B cell (primary cell): ENCODE data around the gene COQ8A. TPM values are rescaled to one million over a fixed set of nuclear protein-coding genes. Genes with fewer than 3 reads are reported as not detected.

Experiments
- ATAC-seq: fragments of 200-7000 bp; cut with Tn5 transposase; one replicate; pipeline ENCODE4 v1.10.0; 2021; ENCODE audit warnings: low read depth, mild to moderate bottlenecking, moderate number of reproducible peaks, moderate library complexity
- CTCF ChIA-PET: fragments of 350-600 bp; sonication (Branson Sonifier 250); formaldehyde crosslinking; loops from one replicate; lab custom pipeline; 2021; ENCODE audit warnings: antibody characterized with exemption, inconsistent platforms; lab: Charles Lee
- POLR2A ChIA-PET: fragments of 350-600 bp; sonication (Branson Sonifier 250); formaldehyde crosslinking; loops from one replicate; lab custom pipeline; 2021; ENCODE audit warnings: antibody characterized with exemption; lab: Charles Lee
- DNase-seq: peaks from one replicate; pipeline ENCODE4 v3.0.0; 2013
- H2AFZ ChIP-seq: 2 replicates; pipeline ENCODE4 v1.6.1; 2012; ENCODE audit warnings: mild to moderate bottlenecking, low read depth, low read length; ENCODE audit not compliant: insufficient read depth, poor library complexity, severe bottlenecking
- H3K27ac ChIP-seq, 2 donors: 1 replicate in 1 of 2; 2 replicates in 1 of 2; pipeline ENCODE4 v1.5.1; 2012 to 2013; ENCODE audit warnings: low read length in 2 of 2, mild to moderate bottlenecking in 2 of 2, moderate library complexity in 1 of 2
- H3K27me3 ChIP-seq, 4 experiments: fragments of 200-600 bp in 1 of 4; sonication (generic) in 1 of 4; replicated peaks in 1 of 4; 1 replicate in 2 of 4; 2 replicates in 2 of 4; pipeline versions ENCODE4 v1.6.1 to v1.7.0; 2013 to 2016; ENCODE audit warnings: low read length in 3 of 4, mild to moderate bottlenecking in 2 of 4, mixed read lengths in 1 of 4, moderate library complexity in 1 of 4; ENCODE audit not compliant: insufficient read depth in 4 of 4, control insufficient read depth in 3 of 4; ENCODE audit errors: control extremely low read depth in 1 of 4
- H3K36me3 ChIP-seq, 2 experiments: replicated peaks in 1 of 2; 1 replicate in 1 of 2; 2 replicates in 1 of 2; pipeline versions ENCODE4 v1.6.1 to v1.7.1; 2013; ENCODE audit warnings: low read length in 1 of 2; ENCODE audit not compliant: insufficient read depth in 2 of 2, control insufficient read depth in 1 of 2; ENCODE audit errors: control extremely low read depth in 1 of 2, extremely low read depth in 1 of 2
- H3K4me1 ChIP-seq, 2 donors: fragments of 200-600 bp in 1 of 2; sonication (generic) in 1 of 2; 1 replicate in 1 of 2; 2 replicates in 1 of 2; pipeline versions ENCODE4 v1.5.1 to v1.6.1; 2013 to 2017; ENCODE audit warnings: low read length in 2 of 2; ENCODE audit not compliant: control insufficient read depth in 2 of 2, insufficient read depth in 2 of 2
- H3K4me2 ChIP-seq: replicated peaks from 2 replicates; pipeline ENCODE3; 2012; ENCODE audit warnings: mild to moderate bottlenecking, low read depth, low read length; ENCODE audit not compliant: poor library complexity, severe bottlenecking
- H3K4me3 ChIP-seq, 5 experiments: fragments of 200-600 bp in 1 of 5; sonication (generic) in 1 of 5; 1 replicate in 3 of 5; 2 replicates in 2 of 5; pipeline versions ENCODE4 v1.5.1 to v1.7.0; 2011 to 2016; ENCODE audit warnings: low read length in 4 of 5, mild to moderate bottlenecking in 4 of 5, low read depth in 2 of 5, control low read depth in 1 of 5, moderate library complexity in 1 of 5; ENCODE audit not compliant: insufficient read depth in 1 of 5; ENCODE audit errors: control extremely low read depth in 1 of 5, extremely low read depth in 1 of 5
- H3K79me2 ChIP-seq: fragments of 200-600 bp; sonication (generic); one replicate; pipeline ENCODE4 v1.6.0; 2016; ENCODE audit warnings: low read length; ENCODE audit not compliant: control insufficient read depth, insufficient read depth
- H3K9ac ChIP-seq: fragments of 200-600 bp; sonication (generic); 2 replicates; pipeline ENCODE4 v1.6.1; 2017; ENCODE audit warnings: mild to moderate bottlenecking, low read length, moderate library complexity
- H3K9me3 ChIP-seq, 3 donors: one replicate each; pipeline versions ENCODE4 v1.6.1 to v1.7.1; 2013; ENCODE audit warnings: low read length in 2 of 3; ENCODE audit not compliant: control insufficient read depth in 2 of 3, insufficient read depth in 1 of 3; ENCODE audit errors: control extremely low read depth in 1 of 3
- H4K20me1 ChIP-seq: 2 replicates; pipeline ENCODE4 v1.6.0; 2012; ENCODE audit warnings: mild to moderate bottlenecking, low read length; ENCODE audit not compliant: insufficient read depth, control insufficient read depth, poor library complexity, severe bottlenecking
- H3K27ac Mint-ChIP-seq: one replicate; pipeline ENCODE4 v1.8.0; 2021; ENCODE audit warnings: mixed read lengths
- H3K27me3 Mint-ChIP-seq: one replicate; pipeline ENCODE4 v1.8.0; 2021; ENCODE audit warnings: mixed read lengths
- H3K4me1 Mint-ChIP-seq: one replicate; pipeline ENCODE4 v1.8.0; 2021; ENCODE audit warnings: mixed read lengths
- H3K4me3 Mint-ChIP-seq: one replicate; pipeline ENCODE4 v1.8.0; 2021; ENCODE audit warnings: mixed read lengths
- H3K9me3 Mint-ChIP-seq: one replicate; pipeline ENCODE4 v1.8.0; 2022; ENCODE audit warnings: mixed read lengths; ENCODE audit not compliant: insufficient read depth
- EZH2 ChIP-seq: IDR thresholded peaks from 2 replicates; pipeline ENCODE4 v1.6.1; 2012; ENCODE audit warnings: borderline replicate concordance, low read depth, mild to moderate bottlenecking, moderate library complexity, low read length; ENCODE audit not compliant: insufficient read depth, poor library complexity, severe bottlenecking
- WGBS: methylation state at CpG from one replicate; pipeline ENCODE4 v1.1.5; 2013; ENCODE audit warnings: missing lambda C conversion rate; ENCODE audit not compliant: insufficient coverage; 5-methylcytosine and 5-hydroxymethylcytosine counted together
- intact Hi-C: fragments of 100-400 bp; cut with micrococcal nuclease; formaldehyde crosslinking; loops from one replicate; pipeline ENCODE4 v1.10.0; 2022
- polyA plus RNA-seq: library from polyadenylated mRNA; depleted of rRNA; stranded (reverse); fragments of >200 nt; gene quantifications from 2 replicates; pipeline ENCODE4 v1.2.3, GENCODE V29; 2012
- total RNA-seq, 2 donors: library from RNA; stranded (reverse); fragments of 120-200 nt in 1 of 2; gene quantifications; 1 replicate in 1 of 2; 2 replicates in 1 of 2; pipeline versions ENCODE4 v1.2.3 to v1.2.4, GENCODE V29; 2013 to 2022
- TF ChIP-seq, protein P1 (sequence below): fragments of 200-600 bp; IDR thresholded peaks from one replicate; pipeline ENCODE4 v1.8.0; 2022; ENCODE audit warnings: antibody characterized with exemption, mild to moderate bottlenecking

COQ8A gene
- total and polyA plus RNA-seq, 2 donors (not counting 1 experiment from before 2014, with no cell fraction given) = 44.3 to 58.2 TPM

DNA sequence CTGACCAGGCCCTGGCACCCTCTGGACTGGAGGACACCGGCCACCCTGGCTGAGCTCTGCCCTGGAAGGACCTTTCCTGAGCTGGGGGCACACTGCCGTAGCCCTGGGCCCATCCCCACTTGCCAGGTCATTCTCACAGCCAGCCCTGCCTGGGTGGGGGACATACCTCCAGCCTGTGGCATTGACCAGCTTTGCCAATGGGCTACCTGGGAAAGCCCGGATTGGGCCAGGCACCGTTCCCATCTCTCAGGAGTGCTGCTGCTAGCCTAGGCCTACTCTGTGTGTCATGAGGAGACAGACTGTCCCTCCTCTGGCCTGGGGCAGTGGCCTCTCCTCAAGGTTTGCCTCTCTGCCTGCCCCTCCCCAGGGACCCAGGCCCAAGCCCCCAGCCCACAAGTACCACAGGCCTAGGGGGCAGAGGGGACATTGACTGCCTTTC is 40.0 kb downstream of the COQ8A start:
- ATAC-seq (no peak), DNase-seq (no peak)
- Histone ChIP-seq H3K4me2 (no peak overlapping the region), H2AFZ (no peak overlapping the region), H3K36me3 (peaks cover 0 to 50% of the 10 kb centered on the region in 2 experiments), H3K4me1 (no peaks in the 10 kb centered on the region), H3K27ac (no peak overlapping the region), H3K79me2 (no peaks in the 10 kb centered on the region), H3K27me3 (no peaks in the 10 kb centered on the region), H3K9me3 (no peaks in the 10 kb centered on the region), H4K20me1 (peaks cover 25% of the 10 kb centered on the region), H3K4me3 (no peak overlapping the region), H3K9ac (no peak overlapping the region)
- H3K27me3 Mint-ChIP-seq = no peaks in the 10 kb centered on the region
- WGBS = 98% methylated on average over 4 of the region's 4 CpGs
- ChIA-PET POLR2A (no interaction called here), CTCF (no interaction called here)
- no peak for TF ChIP-seq EZH2
- TF ChIP-seq, protein P1, sequence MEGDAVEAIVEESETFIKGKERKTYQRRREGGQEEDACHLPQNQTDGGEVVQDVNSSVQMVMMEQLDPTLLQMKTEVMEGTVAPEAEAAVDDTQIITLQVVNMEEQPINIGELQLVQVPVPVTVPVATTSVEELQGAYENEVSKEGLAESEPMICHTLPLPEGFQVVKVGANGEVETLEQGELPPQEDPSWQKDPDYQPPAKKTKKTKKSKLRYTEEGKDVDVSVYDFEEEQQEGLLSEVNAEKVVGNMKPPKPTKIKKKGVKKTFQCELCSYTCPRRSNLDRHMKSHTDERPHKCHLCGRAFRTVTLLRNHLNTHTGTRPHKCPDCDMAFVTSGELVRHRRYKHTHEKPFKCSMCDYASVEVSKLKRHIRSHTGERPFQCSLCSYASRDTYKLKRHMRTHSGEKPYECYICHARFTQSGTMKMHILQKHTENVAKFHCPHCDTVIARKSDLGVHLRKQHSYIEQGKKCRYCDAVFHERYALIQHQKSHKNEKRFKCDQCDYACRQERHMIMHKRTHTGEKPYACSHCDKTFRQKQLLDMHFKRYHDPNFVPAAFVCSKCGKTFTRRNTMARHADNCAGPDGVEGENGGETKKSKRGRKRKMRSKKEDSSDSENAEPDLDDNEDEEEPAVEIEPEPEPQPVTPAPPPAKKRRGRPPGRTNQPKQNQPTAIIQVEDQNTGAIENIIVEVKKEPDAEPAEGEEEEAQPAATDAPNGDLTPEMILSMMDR = no peak
- intact Hi-C loops = no loop called here
- H3K4me1 Mint-ChIP-seq = no peaks in the 10 kb centered on the region
- no peak overlapping the region for H3K4me3 Mint-ChIP-seq
- H3K9me3 Mint-ChIP-seq = no peaks in the 10 kb centered on the region
- no peak overlapping the region for H3K27ac Mint-ChIP-seq

DNA sequence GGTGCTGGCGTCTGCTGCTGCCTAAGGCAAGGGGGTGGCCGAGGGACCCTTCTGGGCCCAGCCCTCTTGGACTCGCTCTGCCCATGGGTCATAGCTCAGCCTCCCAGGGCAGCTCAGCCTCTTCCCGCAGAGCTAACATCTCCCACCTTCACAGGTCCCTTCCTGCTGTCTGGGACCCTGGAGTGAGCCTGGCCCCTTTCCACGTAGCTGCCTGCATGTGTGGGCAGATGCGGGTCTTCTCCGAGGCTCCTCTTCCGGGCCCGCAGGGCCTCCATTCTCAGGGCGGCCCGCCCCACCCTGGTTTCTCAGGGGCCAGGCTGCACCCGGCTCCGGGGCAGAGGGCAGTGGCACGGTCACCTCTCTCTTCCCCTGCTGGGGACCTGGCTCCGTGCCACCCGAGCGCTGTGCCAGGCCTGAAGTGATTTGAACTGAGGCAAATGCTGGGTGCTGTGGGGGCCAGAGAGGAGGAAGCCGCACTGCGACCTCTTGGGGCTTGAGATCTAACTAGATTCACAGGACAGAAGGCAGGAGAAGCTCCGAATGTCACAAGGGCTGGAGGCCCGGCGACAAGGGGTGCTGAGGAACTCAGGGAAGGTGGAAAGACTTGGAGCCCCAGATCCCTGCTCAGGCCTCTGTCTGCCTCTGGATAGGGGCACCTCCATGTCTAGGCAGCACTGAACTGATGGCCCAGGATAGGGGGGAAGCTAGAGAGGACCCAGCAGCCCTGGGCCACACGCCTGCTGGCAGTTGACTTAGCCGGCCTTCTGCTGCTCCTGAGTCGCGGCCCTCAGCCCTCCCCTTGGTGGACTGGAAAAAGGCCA is 40.7 kb downstream of the COQ8A start:
- ChIA-PET POLR2A (no interaction called here), CTCF (no interaction called here)
- no peak overlapping the region for H3K4me2 ChIP-seq
- Mint-ChIP-seq H3K9me3 (no peaks in the 10 kb centered on the region), H3K27ac (no peak overlapping the region), H3K4me1 (no peaks in the 10 kb centered on the region), H3K4me3 (no peak overlapping the region), H3K27me3 (no peaks in the 10 kb centered on the region)
- no peaks in the 10 kb centered on the region for H3K27me3 ChIP-seq
- peaks cover 22% of the 10 kb centered on the region for H4K20me1 ChIP-seq
- TF ChIP-seq EZH2 = no peak
- TF ChIP-seq, protein P1 = no peak
- 92% methylated on average over 26 of the region's 26 CpGs for WGBS
- H3K9me3 ChIP-seq = no peaks in the 10 kb centered on the region
- DNase-seq (no peak), ATAC-seq (no peak)
- no peaks in the 10 kb centered on the region for H3K4me1 ChIP-seq
- H3K9ac ChIP-seq = no peak overlapping the region
- no peak overlapping the region for H3K4me3 ChIP-seq
- intact Hi-C loops = no loop called here
- no peaks in the 10 kb centered on the region for H3K79me2 ChIP-seq
- no peak overlapping the region for H3K27ac ChIP-seq
- H3K36me3 ChIP-seq = peaks cover 0 to 56% of the 10 kb centered on the region in 2 experiments
- H2AFZ ChIP-seq = no peak overlapping the region
